Esophagus mucosa (tissue), 1 donor: Measurements from ENCODE around the gene TBC1D5. TPM values are rescaled to one million over a fixed set of nuclear protein-coding genes. Genes with fewer than 3 reads are reported as not detected.

Source experiments
- ATAC-seq: fragments of 200-7000 bp; cut with Tn5 transposase; one replicate; pipeline ENCODE4 v1.9.1; 2020
- total RNA-seq: library from RNA; stranded (reverse); gene quantifications from one replicate; pipeline ENCODE4 v1.2.4, GENCODE V29; 2023
- donor health status: DM: yes; HTN: yes; CAD: no.

TBC1D5 gene
- total RNA-seq, 1 donor from 2014 or later: 27.6 TPM

- no peak for ATAC-seq
These were observed 616.5 kb downstream of the TBC1D5 start for GRCh38 chr3:17125738-17126442.

DNA sequence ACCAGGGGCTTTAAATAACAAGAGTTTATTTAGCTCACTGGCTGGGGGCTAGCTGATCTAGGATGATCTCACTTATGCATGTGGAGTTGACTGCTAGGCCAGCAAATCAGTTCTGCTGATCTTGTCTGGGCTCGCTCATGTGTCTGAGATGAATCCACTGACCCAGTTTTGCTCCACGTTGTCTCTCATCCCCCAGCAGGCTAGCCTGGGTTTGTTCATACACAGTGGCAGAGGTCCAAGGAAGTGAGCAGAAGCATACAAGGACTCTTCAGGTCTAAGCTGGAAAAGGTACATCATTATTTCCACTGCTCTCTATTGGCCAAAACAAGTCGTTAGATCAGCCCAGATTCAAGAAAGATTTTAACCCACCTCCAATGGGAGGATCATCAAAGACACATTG, 619.7 kb downstream of the TBC1D5 start:
- no peak for ATAC-seq

DNA sequence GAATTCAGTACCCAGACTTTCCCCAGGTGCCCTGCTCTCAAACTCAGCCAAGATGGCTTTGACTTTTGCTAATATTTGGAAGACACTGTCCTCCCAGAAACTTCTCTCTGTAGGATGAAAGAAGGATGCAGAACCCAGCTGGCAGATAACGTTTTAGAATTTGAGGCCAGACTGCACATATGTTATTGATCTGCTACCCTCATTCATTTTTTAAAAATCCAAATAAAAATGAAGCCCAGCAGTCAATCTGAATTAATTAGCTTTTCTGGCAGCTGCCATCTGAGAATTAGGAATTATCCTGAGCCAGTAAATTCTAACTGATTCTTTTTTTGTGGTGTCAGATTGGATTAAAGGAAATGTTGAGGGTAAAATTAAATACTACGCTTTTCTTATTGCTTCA, 621.1 kb downstream of the TBC1D5 start:
- no peak for ATAC-seq

DNA sequence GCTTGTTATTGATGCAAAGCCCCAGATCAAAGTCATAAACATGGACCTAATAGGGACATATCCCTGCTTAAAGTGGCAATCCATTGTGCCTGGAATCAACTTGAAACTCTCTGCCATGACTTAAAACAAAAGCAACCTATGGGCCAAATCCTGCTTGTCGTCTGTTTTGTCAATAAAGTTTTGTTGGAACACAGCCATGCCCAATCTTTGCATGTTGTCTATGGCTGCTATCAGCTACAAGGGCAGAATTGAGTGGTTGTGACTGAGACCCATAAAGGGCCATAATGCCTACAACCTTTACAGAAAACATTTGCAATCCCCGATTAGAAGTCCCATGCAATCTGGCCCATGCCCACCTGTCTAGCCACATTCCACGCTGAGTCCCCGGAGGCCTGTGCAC, 622.3 kb downstream of the TBC1D5 start:
- ATAC-seq: no peak

DNA sequence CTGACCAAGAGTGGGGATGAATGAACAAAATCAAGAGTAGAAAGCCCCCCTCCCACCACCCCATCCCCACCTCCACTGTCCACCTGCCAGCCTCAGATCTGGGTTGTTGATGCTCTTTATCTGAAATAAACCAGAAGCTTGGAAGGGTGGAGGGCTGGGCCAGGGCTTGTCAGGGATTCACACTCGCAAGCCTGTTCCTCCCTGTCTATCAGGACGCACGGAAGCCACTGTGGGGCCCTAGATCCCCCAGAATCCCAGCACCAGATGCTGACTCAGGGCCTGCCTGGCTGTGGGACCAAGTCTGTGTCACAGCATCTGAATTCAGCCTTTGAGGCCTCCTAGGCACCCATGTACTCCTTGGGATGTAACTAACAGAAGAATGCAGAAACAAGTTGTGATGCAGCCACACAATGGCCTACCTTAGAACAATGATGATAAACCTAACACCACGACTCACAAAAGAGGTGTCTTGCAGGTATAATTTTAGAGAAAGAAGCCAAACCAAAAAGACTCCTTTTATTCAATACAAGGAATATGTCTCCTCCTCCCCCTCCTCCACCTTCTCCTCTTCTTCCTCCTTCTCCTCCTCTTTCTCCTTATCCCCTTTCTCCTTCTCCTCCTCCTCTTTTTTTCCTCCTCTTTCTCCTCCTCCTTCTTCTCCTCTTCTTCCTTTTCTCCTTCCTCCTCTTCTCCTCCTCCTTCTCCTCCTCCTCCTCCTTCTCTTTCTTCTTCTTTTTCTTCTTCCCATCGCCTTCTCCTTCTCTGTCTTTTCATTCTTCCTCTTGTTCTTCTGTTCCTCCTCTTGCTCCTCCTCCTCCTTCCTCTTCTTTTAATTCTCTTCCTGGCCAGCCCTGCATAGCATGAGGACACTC, 623.0 kb downstream of the TBC1D5 start:
- ATAC-seq: no peak

- no peak for ATAC-seq
These were observed 623.7 kb downstream of the TBC1D5 start for GRCh38 chr3:17118771-17119170.

DNA sequence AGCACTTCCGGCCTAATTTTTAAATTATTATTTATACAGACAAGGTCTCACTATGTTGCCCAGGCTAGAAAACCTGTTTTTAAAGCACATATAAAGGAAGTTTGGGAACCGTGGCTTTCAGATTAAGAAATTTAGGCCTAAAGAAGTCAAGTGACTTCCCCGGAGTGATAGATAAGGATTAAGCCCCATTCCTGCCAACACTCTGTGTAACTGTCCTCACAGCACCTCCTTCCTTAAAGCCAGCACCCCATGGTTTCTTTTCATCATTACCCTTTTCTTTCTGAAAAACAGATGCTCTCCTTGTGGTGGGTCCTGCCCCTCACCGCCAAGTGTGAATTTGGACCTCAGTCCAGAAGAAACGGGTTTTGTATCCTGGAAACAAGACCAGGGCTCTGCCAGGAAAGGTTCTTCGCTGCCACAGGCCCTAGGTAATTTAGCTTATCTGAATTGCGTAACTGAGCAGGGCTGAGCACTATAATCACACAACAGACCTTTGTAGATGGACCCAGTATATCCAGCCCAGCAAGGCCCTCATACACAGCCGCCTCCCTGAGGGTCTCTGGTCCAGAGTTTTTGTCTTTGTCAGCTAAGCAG, 626.3 kb downstream of the TBC1D5 start:
- no peak for ATAC-seq

DNA sequence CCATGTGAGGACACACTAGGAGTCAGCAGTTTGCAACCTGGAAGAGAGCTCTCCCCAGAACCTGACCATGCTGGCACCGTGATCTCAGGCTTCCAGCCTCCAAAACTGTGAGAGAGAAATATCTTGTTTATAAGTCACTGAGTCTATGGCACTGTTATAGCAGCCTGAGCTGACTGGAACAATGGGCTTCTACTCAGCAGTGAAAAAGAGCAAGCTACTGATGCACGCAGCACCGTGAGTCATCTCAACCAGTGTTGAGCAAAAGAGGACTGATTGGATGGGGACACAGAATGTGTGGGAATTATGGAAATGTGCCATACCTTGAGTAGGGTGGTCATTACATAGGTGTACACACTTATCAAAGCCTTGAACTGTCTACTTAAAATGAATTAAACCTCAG, 627.2 kb downstream of the TBC1D5 start:
- no peak for ATAC-seq

DNA sequence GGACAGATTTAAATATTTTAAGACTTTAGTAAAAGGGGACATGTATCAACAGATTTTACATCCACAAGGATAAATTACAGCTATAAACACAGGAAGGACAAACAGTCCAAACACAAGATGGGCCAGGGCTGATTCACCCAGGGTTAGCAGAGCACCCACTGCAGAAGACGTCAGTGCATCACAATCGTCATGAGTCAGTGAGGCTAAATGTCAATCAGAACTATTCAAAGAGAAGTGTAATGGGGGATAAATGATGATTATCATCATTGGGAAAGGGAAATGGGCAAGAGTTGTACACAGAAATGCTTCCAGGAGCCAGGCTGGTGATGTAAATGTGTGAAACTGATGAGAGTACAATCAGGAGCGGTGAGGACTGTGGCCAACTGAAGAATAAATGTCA, 630.8 kb downstream of the TBC1D5 start:
- ATAC-seq: no peak

DNA sequence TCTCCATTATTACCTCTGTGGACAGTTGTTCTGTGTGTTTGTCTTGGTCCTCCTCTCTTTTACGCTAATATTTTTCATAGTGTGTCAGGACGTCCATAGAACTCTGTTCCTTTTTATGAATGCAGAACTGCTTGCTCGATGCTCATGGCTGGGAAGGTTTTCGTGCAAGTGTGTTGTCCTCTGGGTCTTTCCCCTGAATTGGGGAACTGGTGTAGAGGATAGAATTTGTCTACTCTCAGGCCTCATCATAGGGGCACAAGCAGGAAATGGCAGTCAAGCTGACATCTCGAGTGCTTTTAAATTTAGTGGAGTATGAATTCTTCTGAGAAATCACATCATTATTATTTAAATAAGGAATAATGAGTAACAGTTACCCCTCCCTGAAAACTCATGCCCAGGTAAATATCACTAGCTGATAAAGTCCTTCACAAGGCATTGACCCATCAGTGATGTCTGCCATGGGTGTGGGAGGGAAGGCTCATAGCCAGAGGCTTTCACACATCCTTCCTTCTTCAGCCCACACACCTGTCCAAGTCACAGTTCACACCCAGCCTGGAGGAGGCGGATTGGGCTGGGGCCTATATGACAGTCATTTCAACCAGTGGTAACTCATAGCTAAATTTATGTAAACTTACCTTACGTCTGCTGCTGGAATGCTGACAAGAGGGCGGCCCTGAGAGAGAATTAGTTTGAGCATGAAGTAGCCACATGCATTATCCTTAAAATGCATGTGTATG, 631.6 kb downstream of the TBC1D5 start:
- no peak for ATAC-seq
